NCI-H82 treated with DMSO at 0.1 percent for 48 hours (cell line): ENCODE results near the gene IKBKE.

ENCODE experiments used
- DNase-seq: peaks from one replicate; lab custom pipeline; 2025; ENCODE audit not compliant: unreplicated experiment; lab: John Stamatoyannopoulos, UW

Gene IKBKE

DNA sequence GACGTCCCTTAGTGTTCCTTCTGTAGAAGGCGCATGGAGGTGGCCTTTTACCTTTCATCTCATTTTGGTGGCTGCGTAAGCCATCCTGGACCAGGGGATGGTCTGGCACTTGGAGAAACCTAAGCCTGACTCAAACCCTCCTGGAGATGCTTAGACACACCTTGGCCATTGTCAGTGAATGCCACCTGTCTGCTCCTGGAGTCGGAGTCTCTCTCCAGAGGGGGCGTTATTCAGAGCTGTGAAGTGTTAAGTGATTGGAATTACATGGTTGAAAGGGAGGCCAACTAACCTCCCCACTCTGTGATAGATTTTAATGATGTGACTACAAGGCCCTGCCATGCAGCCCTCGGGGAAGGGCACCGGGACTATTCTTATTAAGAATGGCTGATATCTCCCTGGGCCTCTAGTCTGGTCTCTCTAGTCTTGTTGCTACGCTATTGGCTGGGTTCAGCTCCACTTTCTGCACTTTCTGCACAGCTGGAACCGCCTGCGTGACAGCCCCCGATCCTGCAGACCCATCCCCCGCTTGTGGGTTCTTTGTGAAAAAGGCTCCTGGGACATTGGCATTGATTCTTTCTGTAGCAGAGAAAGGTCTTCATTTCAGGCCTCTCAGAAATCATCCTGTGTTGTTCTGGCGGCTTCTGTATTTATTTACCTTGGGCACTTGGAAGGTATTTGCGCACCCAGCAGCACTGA is 41.2 kb downstream of the IKBKE start:
- DNase-seq: no peak

DNA sequence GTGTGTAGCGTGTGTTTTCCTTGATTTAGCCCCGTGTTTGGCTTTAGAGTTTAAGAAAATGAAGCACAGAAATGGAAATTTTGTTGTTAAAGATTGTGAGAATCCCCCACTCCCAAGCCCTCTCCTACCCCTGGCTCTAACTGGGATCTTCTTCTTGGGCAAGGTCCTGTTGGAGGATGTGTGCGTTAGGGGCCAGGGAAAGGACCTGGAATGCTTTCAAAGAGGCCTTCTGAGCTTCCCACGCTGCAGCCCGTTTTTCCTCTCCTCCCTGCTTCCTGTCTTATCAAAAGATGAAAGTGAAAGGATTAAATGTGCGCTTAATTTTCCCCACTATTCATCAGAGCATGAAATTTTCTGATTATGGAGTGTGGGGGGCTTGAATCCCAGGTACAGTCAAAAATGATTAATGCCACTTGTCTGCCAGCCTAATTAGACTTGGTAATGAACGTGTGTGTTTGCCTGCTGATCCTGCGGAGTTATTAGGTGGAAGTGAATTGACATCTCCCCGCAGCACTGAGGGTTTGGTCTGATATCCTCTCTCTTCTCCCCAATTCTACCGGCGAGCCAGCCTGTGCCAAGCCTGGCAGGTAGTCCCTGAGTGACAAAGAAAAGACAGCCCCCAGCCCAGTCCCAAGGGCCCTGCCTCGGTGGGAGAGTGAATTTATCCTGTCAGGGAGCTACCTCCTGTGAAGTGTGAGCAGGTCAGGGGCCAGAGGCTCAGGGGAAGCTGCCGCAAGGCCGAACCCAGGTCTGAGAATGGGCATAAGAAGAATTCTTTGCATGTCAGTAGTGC is 42.0 kb downstream of the IKBKE start:
- no peak for DNase-seq

DNA sequence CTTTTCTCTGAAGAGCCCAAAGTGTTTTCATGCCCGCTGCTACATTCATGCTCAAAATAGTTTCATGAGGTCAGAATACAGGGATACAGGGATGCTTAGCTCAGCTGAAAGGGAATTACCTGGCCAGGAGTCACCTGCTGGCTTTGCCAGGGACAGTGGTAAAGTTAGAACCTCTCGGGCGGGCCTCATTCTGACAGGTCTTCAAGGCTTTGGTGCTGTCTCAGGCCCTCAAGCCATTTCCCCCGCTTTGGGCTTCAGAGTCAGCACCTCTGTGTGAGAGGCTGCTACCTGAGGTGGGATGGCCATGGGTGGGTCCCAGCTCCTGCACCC is 42.5 kb downstream of the IKBKE start:
- no peak for DNase-seq

DNA sequence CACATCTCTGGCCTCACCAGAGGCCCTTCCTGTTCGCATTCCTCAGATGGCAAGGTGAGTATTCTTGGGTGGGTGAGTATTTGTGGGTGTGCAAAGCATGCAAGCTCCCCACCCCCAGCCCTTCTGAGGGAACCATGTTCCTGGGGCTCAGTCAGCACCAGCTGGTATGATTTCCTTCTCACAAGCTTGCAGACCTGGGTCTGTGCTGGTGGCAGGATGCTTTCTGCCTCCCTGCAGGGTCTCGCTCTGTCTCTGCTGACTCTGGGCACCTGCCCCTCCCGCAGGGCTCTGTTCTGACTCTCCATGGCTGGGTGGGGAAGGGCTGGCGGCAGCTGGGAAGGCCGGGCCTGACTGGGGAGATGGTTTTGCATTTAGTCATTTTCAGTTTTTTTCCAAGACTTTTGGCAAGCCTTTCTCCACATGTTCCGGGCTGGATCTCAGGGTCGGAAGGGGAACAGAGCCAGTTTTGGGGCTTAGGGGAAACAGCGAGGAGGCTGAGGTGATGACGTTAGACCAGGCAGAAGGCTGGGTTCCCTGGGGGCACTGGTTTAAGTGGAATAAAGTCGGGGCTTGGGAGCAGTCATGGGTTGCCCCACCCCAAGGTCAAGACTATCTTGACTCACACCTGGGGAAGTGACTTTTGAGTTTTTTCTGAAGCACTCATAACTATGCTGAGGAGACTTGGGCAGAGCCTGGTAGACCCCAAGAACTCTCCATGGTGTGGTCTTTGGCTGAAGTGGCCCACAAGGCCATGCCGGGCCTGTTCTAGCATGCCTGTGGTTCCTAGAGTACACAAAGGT is 43.2 kb downstream of the IKBKE start:
- no peak for DNase-seq

DNA sequence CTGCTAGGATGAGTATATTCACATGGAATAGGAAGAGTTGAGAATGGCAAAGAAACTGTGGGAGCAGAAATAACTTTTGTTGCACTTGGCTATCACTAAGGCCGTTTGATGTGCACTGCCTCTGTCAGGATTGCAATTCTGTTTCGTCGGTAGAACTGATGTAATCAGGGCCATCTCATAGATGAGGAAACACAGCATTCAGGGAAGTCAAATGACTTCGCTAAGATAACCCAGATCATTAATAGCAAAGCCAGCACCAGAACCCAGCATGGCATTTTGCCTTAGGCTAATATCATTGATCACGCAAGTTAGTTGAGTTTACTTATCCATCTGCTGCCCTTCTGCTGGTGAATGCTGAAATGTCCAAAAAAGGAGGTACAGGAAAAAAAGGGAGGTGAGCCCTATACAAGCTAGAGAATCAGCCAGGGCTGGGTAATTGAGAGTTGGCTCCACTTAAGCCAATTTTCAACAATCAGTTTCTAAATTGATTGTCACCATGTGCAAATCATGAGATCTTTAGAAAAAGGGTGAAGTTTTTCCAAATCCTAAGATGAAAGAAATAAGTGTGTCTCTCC is 44.6 kb downstream of the IKBKE start:
- no peak for DNase-seq

DNA sequence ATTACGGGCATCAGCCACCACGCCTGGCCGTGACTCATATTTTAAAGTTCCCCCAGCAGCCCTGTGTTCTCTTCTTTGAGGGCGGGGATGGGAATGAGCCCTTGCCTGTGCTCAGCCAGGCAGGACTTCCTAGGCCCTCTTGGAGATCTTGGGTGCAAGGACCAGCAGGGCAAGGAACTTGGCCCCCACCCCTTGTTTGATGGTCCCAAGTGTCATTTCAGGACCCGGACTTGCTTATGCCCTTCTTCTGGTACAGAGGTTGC is 46.4 kb downstream of the IKBKE start:
- no peak for DNase-seq

GRCh38 chr1:206517784-206518183 is 47.5 kb downstream of the IKBKE start:
- peak; percentile 95 for DNase-seq

DNA sequence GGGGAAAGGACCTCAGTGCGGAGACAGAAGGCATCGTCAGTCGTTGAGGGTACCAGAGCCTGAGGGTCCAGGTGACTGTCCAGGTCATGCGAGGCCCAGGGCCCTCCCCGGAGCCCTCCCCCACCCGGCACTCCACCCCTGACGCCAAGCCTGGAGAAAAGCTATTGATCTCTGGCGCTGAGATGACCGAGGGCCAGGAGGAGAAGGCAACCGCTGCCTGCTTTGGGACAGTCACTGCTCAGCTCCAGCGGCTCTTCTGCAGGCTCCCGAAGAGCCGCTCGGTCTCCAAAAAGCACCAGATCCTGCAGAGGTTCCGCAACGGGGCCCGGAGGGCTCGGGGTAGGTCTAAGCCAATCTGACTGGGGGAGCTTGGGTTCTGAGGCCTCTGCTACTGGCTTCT is 47.9 kb downstream of the IKBKE start:
- DNase-seq: no peak

- no peak for DNase-seq
Observed at GRCh38 chr1:206518743-206519142, 48.5 kb downstream of the IKBKE start.

GRCh38 chr1:206521127-206521526 is 50.9 kb downstream of the IKBKE start:
- no peak for DNase-seq

DNA sequence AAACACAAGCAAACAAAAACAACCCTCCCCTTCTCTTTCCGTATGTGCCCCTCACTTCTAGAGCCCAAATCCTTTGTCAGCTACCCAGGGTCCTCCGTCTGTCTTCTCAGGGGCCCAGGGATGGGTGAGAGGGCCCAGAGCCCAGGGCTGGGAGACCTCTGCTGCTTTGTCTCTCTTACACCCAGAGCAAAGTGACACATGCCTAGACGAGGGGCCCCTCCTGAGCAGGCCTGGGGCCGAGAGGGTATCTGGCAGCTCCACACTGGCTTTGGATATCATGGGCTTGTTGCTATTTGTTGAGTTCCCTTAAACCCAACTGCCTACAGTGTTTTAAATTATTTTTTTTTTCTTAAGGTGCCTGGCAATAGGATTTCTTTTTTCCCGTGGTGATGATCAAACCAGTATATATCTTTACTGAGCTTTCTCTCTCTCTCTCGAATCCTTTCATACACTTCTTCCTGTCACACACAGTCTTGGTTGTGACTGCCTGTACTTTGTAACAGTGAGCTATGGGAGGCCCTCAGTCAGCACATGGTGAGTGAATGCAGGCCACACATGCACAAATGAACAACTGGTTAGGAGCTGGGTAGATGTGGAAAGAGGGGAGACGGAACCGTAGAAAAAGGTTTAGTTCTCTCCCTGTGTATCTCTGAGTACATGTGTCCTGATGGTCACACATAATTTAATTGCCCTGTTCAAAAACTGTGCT is 51.6 kb downstream of the IKBKE start:
- DNase-seq: no peak

DNA sequence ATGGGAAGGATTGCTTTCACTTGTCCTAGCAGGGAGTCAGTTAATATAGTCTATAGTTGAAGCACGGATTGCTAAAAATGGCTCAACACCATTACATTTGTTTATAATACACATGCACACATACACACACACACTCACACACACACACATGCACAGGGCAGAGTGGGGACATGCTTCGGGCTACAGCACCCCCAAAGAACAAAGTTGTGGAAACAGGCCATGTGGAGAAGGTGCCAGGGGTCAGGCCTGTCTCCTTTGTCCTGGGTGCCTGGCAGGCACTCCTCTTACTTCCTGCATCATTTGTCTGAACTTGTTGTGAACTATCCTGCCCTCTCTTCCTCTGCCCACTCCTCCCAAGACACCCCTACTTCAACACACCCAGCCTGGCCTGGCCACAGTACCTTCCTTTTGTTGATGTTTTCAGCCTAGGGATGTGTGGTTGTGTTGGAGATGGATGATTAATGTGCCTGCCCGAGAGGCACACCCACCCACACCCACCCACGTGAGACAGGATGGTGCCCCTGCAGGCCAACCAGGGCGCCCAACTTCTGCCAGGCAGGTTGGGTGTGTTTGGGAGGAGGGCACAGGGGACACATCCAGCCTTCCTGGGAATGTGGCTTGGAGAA is 54.6 kb downstream of the IKBKE start:
- DNase-seq: no peak

- no peak for DNase-seq
Observed at GRCh38 chr1:206526064-206526911, 56.0 kb downstream of the IKBKE start.

- DNase-seq: no peak
Observed at GRCh38 chr1:206529425-206529824, 59.1 kb downstream of the IKBKE start.

GRCh38 chr1:206532368-206532767 is 62.1 kb downstream of the IKBKE start:
- no peak for DNase-seq

GRCh38 chr1:206534552-206534951 is 64.3 kb downstream of the IKBKE start:
- no peak for DNase-seq

- DNase-seq: no peak
Observed at GRCh38 chr1:206535853-206536188, 65.5 kb downstream of the IKBKE start.

- no peak for DNase-seq
Observed at GRCh38 chr1:206537141-206537540, 66.9 kb downstream of the IKBKE start.

DNA sequence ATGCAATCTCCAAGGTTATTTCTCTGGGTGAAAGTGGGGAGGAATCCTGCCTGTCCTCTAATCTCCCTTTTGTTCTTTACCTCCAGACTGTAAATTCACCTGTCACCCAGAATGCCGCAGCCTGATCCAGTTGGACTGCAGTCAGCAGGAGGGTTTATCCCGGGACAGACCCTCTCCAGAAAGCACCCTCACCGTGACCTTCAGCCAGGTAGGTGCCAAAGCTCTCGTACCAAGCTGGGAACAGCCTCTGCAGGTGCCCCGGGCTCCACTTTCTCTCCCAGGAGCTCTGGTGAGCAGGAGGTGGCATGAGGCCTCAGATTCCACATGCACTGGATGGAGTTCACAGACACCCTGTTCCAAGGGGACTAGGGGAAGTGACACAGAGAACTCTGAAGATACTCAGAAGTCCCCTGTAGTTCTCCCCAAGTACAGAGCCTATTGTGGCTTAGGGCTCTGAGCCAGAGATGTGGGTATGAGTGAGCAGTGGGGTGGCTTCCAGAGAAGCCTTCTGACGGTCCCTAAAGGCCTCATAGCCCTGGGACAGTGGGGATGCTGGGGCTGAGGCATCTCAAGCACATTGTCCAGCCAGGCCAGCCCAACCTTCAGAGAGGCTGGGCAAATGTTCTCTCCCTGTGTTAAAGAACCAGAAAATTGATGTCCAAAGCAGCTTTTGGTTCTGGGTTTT is 68.0 kb downstream of the IKBKE start:
- DNase-seq: no peak
